OCI-LY1 (cell line): ENCODE measurements around the gene TARS3.

Experiments
- EZH2 ChIP-seq: fragments of 200-600 bp; sonication (generic), shearing (Covaris generic); IDR thresholded peaks from 2 replicates; pipeline ENCODE4 v1.8.0; 2017; ENCODE audit warnings: borderline replicate concordance, mixed run types, mild to moderate bottlenecking, antibody characterized with exemption, low read length, moderate library complexity, mixed read lengths
- TF ChIP-seq, protein P1 (sequence below): fragments of 200-600 bp; sonication (generic), shearing (Covaris generic); IDR thresholded peaks from 2 replicates; pipeline ENCODE4 v1.5.1; 2017; ENCODE audit warnings: mild to moderate bottlenecking, antibody characterized with exemption, low read length, moderate library complexity, mixed read lengths

GRCh38 chr15:101608201-101608600, 116.1 kb downstream of the TARS3 start:
- TF ChIP-seq, protein P1, sequence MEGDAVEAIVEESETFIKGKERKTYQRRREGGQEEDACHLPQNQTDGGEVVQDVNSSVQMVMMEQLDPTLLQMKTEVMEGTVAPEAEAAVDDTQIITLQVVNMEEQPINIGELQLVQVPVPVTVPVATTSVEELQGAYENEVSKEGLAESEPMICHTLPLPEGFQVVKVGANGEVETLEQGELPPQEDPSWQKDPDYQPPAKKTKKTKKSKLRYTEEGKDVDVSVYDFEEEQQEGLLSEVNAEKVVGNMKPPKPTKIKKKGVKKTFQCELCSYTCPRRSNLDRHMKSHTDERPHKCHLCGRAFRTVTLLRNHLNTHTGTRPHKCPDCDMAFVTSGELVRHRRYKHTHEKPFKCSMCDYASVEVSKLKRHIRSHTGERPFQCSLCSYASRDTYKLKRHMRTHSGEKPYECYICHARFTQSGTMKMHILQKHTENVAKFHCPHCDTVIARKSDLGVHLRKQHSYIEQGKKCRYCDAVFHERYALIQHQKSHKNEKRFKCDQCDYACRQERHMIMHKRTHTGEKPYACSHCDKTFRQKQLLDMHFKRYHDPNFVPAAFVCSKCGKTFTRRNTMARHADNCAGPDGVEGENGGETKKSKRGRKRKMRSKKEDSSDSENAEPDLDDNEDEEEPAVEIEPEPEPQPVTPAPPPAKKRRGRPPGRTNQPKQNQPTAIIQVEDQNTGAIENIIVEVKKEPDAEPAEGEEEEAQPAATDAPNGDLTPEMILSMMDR: no peak
- TF ChIP-seq EZH2: no peak
